ENCODE data around the gene OSBPL5.

Gene OSBPL5

DNA sequence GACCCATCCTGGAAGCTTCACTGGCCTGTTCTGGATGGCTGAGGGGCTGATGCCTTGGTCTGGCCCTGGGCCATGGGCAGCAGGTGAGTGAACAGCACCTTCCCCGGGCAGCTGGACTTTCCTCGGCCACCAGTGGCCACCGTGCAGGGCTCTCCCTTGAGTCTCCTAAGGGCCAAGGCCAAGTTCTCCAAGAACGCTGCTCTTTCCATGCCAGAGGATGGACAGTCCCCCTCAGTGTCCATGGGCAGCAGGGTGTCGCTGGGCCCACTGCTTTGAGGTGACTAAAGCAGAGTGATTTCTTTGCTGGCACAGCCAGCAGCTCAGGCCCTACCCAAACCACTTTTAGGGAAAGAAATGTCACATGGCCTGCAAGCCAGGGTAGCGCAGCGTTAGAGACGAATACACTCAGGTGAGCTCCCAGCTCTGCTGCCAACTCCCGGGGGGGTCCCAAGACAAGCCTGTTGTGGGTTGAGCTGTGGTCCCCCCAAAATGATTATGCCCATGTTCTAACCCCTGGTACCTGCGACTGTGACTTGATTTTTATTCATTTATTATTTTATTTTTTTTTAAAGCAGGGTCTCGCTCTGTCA lies 104.6 kb downstream of the OSBPL5 start:
- DNase-seq = no peak

DNA sequence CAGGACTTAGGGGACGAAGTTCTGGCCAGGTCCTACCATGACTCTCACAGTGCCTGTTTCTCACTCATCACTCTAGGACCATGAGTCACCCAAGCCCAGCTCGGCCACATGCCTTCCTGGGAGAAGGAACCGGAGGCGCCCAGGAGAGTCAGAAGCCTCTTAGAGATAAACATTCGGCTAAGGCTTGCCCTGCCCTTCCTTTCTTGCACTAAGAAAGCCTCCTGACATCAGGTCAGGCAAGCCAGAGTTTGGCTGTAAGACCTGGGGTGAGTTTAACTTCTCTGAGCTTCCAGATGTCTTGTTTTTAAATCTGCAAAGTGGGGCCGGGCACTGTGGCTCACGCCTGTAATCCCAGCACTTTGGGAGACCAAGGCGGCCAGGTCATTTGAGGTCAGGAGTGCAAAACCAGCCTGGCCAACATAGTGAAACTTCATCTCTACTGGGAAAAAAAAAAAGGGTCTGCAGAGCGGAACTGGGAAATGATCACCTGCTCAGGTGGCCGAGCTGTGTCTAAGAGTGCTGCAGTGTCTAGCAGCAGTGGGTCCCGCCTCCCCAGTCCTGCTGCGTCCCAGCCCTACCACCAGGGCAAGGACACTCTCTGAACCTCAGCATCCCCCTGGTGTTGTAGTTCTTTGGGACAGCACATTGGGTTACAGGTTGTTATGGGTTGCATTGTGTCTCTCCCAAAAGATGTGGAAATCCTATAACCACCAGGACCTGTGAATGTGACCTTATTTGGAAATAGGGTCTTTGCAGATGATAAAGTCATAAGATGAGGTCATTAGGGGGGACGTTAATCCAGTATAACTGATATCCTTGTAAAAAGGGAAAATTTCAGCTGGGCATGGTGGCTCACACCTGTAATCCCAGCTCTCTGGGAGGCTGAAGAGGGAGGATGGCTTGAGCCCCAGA lies 106.1 kb downstream of the OSBPL5 start:
- DNase-seq = no peak

DNA sequence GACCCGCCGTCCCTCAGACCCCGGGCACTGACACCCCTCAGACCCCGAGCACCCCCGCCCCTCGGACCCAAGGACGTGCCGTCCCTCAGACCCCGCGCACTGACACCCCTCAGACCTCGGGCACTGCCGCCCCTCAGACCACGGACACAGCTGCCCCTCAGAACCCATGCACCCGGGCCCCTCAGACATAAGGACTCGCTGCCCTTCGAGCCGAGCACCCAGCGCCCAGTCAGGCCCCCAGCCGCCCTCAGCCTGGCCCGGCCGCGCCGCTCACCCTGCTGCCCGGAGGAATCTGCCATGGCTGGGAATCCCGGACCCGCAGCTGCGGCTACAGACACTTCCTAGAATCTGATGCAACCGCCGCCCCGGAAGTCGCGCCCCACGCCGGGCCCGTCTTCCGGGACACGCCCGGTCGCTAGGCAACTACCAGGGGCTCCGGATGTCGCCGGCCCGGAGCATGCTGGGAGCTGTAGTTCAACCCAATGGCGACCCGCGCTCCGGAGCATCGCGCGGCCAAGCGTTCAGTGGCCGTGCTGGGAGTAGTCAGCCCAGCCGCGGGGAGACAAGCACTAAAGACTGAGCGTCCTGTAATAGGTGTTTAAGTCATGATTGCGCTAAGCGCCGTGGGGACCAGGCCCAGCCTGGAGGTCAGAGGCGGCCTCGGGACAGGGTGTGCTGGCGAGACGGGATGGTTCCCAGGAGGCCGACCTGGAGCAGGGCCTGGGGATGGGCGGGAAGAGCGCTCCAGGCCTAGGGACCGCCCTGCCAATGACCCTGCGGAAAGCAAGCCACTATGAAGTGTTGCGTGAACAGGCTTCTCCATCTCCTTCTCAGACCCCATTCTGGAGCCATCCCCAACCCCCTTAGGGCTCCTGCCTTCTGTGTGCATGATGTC lies 107.8 kb downstream of the OSBPL5 start, which contains the start of gene CARS1:
CARS1 (minus strand) TSS at position 355 of the 895 bp plus-strand sequence; CDS start at position 299, 56 bp downstream.
- DNase-seq = peak; percentile 43 to 97 (median 92)

DNA sequence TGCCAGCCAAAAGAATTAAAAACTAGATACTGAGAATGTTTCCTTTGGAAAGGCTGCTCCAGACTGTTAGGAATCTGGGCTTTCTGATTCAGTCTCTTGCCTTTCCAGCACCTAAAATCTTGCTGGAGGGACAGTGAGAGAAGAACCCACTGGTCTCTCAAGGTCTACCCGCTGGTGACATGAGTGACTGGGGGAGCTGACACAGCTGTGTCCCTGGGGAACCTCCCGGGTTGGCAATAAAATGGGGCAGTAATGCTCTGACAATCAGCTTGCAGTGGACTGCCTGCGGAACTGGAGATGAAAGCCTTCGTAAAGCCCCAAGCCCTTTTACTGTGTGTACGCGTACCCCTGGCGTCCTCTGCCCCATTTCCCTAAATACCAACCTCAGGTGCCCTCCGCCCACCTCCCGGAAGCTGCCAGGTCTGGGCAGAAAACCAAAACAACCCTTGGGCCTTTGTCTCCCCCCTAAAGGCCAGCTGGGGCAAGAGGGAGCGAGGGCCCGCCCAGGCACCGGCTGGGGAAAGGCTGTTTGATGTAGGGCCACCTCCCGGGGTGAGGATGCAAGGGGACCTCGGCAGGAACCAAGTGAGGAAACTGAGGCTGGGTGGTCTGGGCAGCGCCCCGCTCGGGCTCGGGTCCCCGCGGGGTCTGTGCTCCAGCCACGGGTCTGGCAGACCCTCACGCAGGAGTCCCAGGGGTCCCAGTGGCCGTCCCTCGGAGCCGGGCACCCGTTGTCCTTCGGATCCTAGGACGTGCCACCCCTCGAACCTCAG lies 108.6 kb downstream of the OSBPL5 start:
- DNase-seq = no peak

DNA sequence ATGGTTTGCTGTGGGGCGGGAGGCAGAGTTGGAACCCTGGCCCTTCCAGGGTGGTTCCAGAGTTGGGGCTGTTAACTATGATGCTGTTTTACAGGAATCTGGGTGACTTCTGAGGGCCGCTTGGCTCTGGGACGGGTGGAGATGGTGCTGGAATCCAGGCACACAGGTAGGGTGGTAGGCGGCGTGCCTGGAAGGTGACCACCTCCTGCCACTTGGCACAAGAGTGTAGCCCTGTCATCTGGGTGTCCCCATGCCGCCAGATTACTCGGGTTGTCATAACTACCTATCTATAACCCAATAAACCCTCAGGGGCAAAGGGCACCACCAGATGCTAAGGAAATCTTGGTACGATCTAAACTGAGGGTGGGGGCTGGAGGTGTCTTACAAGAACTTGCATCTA lies 109.2 kb downstream of the OSBPL5 start:
- DNase-seq = no peak

DNA sequence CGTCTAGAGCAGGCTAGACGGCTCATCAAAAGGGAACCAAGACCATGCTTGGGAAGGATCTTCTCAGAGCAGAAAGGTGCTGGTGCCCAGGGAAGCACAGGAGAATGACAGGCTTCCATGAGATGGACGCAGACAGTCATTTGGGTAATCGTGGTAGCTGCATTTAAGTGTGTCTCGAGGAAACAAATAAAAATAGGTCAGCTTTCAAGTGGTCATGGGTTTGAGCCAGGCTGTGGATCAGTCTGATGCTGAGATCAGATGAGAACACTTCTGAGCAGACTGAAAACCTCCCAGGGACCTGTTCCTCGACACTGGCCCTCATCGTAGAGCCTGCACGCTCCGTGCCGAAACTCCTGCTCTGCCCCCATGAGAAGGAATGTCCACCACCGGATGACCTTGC lies 112.5 kb downstream of the OSBPL5 start:
- no peak for DNase-seq

DNA sequence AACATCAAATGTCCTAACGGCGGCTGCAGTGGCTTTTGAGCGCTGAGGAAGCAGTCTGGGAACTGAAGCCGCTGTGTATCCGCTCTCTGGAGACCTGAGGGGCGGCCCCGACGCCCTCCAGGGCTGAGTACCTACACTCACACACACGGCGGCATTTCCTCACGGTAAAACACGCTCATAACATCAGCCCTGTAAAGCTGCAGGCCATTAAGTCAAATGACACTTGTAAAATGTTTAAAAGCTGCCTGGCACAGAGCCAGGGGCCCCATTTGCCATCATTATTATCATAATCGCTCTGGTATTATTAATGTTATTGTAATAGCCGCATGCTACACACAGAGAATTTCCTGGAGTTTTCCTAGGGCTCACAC lies 113.0 kb downstream of the OSBPL5 start:
- peak in 1 of 58 donors; percentile 29 for DNase-seq

DNA sequence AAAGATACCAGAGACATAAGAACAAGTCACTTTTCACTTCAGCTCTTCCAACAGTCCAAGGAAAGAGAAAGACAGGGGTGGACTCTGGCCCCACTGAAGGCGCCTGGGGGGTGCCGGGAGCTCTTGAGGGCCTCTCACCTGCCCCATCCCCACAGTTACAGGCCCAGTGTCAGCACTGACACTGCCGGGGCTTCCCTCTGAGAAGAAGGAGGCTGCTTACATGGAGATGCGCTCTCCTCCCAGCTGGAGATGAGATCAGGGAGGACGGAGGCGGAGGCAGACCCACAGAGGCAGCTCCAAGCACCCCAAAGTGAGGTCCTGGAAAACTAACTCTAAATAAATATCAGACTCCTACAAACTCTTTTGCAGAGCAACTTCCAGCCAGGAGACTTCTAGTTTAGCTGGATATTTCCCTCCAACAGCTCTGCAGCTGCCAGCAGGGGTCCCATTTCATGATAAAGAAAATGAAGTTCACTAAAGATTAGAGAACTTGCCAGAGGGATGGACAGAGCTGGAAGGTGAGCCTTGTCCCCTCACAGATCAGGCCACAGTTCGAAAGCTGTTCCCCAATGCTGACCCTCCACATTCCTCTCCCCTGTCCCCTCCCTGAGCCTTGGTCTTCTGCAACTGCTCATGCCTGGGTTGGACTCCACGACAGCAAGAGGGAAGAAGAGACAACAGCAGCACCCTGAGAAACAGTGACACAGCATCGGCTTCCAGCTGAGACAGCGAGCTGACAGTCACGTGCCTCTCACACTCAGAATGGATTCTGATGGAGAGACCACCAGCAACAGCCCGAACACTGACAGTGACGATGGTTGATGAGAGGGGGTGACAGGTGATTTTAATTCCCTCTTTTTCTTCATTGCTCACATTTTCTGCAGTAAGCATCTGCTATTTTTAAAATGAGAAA lies 113.7 kb downstream of the OSBPL5 start:
- peak in 12 of 58 donors; percentile 10 to 52 (median 32) for DNase-seq

DNA sequence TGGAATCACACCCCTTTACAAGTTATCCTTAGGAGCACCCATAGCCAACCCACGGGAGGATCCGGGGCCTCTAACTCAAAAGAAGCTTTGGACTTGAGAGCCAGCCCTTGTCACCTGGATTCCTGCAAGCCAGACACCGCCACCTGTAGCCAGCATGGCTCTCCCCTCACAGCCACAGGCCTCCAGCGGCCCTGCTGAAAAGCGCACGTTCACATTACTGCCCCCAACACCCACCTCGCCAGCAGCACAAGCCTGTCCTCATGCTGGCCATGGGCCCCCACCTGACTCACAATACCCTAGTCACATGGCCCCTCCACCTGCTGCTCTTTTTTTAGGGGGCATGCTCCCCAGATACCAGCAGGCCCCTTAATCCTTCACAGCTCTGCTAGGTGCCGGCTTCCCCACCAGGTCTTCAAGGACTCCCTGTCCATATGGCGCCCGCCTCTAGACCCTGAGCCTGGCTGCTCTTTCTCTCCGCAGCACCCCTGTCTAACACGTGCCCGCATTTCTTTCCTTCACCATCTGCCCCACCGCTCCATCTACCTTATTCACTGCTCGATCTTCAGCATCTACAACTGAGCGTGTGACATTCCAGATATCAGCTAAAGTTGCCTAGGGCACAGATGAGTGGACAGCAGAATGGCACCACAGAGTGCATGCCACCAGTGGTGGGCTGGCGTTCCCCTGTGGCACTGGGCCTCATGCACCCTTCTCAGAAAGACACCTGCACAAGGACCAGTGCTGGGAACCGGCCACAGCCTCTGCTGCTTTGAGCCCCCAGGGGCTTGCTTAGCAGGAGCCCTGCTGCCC lies 114.5 kb downstream of the OSBPL5 start:
- DNase-seq = no peak

DNA sequence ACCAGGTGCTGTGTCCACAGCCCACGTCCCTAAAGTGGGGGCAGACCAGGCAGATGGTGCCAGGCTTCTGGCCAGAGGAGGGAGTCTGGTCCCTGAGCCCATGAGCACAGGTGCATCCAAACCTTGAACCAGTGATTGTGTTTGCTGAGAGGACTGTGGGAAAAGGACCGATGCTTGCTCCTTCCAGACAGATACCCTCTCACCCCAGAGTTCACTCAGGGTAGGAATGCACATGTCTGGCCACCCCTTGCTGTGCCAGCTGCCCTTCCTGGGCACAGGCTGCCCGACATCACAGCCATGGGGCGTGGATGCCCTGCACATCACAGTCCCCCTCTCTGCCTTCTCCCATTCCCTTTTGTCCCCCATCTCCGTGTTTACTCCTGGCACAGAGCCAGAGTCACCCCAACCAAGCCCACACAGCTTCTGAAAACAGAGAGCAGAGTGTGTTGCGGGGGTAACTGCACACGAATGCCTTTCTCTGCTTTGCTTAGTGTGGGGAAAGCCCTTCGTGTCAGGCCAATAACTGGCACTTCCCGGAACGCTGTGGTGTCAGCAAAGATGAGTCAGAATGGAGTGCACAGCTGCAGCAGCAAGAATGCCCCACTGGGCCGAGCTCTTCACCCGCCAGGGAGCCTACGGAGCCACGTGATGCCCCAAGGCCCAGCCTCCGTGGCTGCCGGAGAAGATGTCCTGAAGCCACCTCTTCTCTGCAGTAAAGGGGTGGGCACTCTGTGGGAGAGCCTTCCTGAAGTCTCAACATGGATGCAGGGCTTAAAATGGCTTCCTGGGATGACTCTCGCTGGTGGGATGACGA lies 115.5 kb downstream of the OSBPL5 start:
- peak in 57 of 58 donors; percentile 28 to 94 (median 82) for DNase-seq

DNA sequence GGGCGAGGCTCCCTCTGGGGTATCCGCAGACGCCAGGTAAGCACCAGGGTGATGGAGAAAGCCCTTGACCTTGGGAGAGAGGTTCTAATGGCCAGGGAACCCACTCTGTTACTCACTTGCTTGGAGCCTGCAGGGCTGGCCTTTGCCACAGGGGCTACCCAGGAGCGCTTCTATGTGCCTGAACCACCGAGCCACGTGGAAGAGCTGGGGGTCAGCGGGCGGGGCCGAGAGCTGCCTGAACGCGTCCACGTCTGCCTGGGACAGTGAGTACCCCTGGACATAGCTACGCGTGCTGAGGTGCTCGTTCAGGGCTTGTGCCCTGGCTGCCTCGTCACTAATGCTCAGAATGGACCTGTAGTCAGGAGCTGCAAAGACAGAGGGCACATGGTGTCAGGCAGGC lies 117.5 kb downstream of the OSBPL5 start:
- DNase-seq = no peak

DNA sequence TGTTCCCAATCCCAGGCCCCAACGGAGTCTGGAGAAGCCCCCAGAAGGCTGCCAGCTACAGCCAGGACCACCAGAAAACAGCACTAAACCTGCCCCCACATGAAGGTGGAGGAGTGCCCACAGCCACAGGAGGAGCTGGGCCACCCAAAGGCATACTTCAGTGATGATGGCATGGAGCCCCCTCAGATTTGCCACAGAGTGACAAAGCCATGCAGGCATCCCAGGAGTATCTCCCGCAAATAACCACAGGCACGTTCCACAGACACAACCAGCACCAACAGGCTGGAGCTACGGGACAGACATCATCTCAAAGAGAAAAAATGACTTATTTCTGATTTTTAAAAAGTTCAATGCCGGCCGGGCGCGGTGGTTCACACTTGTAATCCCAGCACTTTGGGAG lies 118.5 kb downstream of the OSBPL5 start:
- no peak for DNase-seq

DNA sequence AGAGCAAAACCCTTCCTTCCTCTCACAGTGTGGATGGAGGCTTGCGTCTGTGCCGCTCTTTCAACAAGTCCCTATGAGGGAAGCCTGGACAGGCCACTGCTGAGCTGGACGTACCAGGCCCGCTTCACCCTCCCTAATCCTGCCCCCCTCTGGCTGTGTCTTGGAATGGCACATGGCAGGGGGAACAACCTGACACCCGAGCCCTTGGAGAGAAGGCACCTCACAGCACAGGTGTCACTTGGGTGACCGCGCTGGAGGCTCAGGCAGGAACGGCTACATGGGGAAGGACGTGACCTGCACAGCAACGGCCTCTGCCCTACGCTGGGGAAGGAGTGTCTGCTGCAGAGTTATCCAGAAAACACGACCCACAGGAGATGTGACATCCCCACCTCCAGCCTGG lies 118.9 kb downstream of the OSBPL5 start:
- peak in 1 of 58 donors; percentile 18 for DNase-seq

DNA sequence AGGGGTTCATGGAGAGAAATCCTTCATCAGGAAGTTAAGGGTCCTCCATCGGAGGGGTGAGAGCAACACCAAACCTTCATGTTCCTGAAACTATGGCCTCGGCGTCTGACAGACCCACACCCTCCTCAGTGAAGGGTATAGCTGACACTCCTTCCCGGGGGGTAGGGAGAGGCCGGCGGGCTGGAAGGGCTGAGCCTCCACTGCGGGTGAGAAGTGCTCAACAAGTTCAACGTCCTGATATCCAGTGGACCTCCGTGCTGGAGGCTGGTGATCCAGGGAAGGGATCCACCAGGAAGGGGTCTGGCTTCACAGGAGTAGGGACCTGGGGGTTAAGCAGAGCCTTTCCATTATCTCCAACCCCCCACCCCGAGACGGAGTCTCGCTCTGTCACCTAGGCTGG lies 120.2 kb downstream of the OSBPL5 start:
- no peak for DNase-seq

DNA sequence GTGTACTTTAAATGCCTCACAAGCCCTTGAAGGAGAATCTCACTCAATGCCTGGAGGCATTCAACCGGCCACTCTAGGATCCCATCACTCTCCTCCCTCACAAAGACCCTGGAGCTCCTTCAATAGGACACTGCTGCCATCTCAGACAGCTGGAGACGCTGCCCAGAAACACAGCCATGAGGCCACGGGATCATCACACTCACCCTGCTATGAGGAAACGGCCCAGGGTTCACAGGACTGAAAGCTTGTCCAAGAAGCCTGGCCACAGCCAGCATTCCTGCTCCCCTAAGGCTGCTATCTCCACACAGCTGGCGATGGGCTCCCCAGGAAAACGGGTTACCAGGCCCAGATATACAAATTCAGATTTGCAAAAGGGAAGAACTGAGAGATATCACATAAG lies 121.1 kb downstream of the OSBPL5 start:
- DNase-seq = no peak

DNA sequence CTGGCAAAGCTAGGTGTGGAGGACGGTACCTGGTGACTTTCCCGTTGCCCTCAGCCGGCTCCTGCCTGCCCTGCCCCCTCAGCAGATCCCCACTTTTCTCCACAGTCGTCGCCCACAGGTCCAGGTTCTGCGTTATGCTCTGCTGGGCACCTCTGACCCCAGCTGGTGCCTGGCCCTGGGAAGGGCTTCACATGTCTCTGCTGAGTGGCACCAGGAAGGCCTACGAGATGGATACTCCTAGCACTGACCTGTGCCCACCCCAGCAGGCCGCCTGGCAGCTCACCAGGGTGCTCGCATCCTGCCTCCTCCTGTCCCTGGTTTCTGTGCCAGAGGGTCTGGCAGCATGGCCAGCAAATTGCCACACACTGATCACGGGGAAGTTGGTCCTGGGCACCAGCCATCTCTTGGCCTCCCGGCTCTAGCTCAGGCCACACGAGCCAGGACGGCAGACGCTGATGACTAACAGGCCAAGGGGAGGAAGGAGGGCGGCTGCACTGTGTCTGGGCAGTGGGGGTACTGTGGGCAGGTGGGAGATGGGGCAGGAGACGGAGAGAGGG lies 121.7 kb downstream of the OSBPL5 start:
- peak in 31 of 58 donors; percentile 19 to 83 (median 38) for DNase-seq

DNA sequence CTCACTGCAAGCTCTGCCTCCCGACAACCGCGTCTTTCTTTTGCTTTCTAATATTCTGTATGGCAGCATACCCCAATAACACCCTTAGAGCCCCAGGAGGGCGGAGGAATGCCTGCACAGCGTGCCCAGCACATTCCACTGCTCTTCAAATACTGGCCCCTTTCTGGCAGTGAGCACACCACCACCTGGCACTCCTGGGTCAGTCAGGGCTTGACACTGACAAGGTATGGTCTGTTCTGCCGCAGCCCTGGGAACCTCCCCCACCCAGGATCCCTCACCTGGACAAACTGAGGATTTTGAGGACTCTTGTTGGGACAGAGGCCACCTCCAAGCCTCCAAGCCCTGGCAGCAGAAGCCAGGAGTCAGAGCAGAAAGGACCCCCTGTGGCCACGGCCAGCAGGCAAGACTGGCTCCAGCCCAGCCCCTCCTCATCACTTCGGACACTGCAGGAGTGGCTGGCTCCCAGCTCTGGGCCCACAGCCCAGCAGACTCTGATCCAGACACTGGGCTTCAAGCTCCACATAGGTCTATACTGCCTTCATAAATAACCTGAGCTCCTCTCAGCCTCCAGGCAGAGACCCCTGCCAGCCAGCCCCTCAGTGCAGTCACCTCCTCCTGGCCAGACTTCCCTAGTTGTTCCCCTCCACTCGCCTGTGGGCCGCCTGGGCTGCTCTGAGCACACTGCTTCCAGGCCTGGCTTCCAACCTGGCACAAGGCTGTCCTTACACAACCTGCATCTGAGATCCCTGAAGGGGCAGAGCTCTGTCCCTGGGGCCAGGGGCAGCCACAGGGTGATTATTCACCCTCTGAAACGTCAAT lies 122.4 kb downstream of the OSBPL5 start:
- DNase-seq = peak in 1 of 58 donors; percentile 51
